ENCODE measurements around the gene RDH8.

- TF ChIP-seq GATA2 (IDR thresholded peaks at IDR 0.05; ENCODE audit: low read depth, low read length) (no peak), GATA3 (IDR thresholded peaks at IDR 0.05; ENCODE audit: low read depth, low read length) (no peak)
These were observed 43.7 kb upstream of the RDH8 start for GRCh38 chr19:9969688-9969975.
